Activated CD4-positive, alpha-beta T cell treated with anti-CD3 and anti-CD28 coated beads for 24 hours (primary cell): ENCODE results near the gene DDX20.
A peak's percentile ranks its signal among the peaks of the same experiment; 100 is the strongest.

Experiments
- DNase-seq, 2 donors: peaks; one replicate each; pipeline ENCODE4 v3.0.0-alpha.2; 2020; ENCODE audit warnings: low read depth in 2 of 2

The DDX20 gene

GRCh38 chr1:111750856-111751255 is 4.8 kb upstream of the DDX20 start:
- DNase-seq, result no peak

GRCh38 chr1:111751906-111752575 is 3.7 kb upstream of the DDX20 start:
- no peak for DNase-seq

- DNase-seq, result peak in 1 of 2 donors; percentile 15
Observed at GRCh38 chr1:111754984-111755330, 744 bp upstream of the DDX20 start.

GRCh38 chr1:111756124-111756513 is 418 bp downstream of the DDX20 start:
- no peak for DNase-seq

- DNase-seq, result no peak
Observed at GRCh38 chr1:111758373-111758772, 2.7 kb downstream of the DDX20 start.

- DNase-seq, result no peak
Observed at GRCh38 chr1:111761717-111762116, 6.0 kb downstream of the DDX20 start.

GRCh38 chr1:111762332-111762731 is 6.6 kb downstream of the DDX20 start:
- no peak for DNase-seq

GRCh38 chr1:111768023-111768422 is 12.3 kb downstream of the DDX20 start:
- no peak for DNase-seq

- no peak for DNase-seq
Observed at GRCh38 chr1:111768625-111769024, 12.9 kb downstream of the DDX20 start.

GRCh38 chr1:111769517-111770146 is 13.9 kb downstream of the DDX20 start:
- DNase-seq, result no peak

- no peak for DNase-seq
Observed at GRCh38 chr1:111770916-111771315, 15.2 kb downstream of the DDX20 start.

GRCh38 chr1:111775966-111776365 is 20.3 kb downstream of the DDX20 start:
- no peak for DNase-seq

GRCh38 chr1:111776391-111776790 is 20.7 kb downstream of the DDX20 start:
- no peak for DNase-seq

- DNase-seq, result no peak
Observed at GRCh38 chr1:111776861-111777260, 21.2 kb downstream of the DDX20 start.

- DNase-seq, result no peak
Observed at GRCh38 chr1:111777301-111777700, 21.6 kb downstream of the DDX20 start.

- DNase-seq, result no peak
Observed at GRCh38 chr1:111778066-111778465, 22.4 kb downstream of the DDX20 start.

- DNase-seq, result no peak
Observed at GRCh38 chr1:111778541-111779051, 22.9 kb downstream of the DDX20 start.

- DNase-seq, result no peak
Observed at GRCh38 chr1:111779546-111779945, 23.8 kb downstream of the DDX20 start.

- DNase-seq, result no peak
Observed at GRCh38 chr1:111784273-111784901, 28.7 kb downstream of the DDX20 start.

GRCh38 chr1:111786669-111787207 is 31.0 kb downstream of the DDX20 start:
- no peak for DNase-seq

GRCh38 chr1:111789142-111789541 is 33.4 kb downstream of the DDX20 start:
- DNase-seq, result no peak

- DNase-seq, result no peak
Observed at GRCh38 chr1:111789666-111790316, 34.1 kb downstream of the DDX20 start.
